Stimulated activated CD4-positive, alpha-beta T cell treated with anti-CD3 and anti-CD28 coated beads, Interleukin-12 subunit alpha, Interleukin-12 subunit beta, amount 100 ng/mL, for 48 hours (primary cell): ENCODE measurements around the gene CDK14.

Experiments used
- DNase-seq, 3 donors: peaks; one replicate each; pipeline ENCODE4 v3.0.0-alpha.2; 2020; ENCODE audit warnings: low read depth in 2 of 3, low spot score in 1 of 3

Gene CDK14

GRCh38 chr7:90994601-90995000 is 398.5 kb downstream of the CDK14 start:
- no peak for DNase-seq

GRCh38 chr7:90995996-90996395 is 399.9 kb downstream of the CDK14 start:
- no peak for DNase-seq

GRCh38 chr7:90999989-91000979 is 404.2 kb downstream of the CDK14 start:
- DNase-seq, result no peak

GRCh38 chr7:91005024-91005423 is 408.9 kb downstream of the CDK14 start:
- DNase-seq, result no peak

- DNase-seq, result no peak
Measured at GRCh38 chr7:91005841-91006240, 409.7 kb downstream of the CDK14 start.

GRCh38 chr7:91007371-91007770 is 411.2 kb downstream of the CDK14 start:
- no peak for DNase-seq

- DNase-seq, result no peak
Measured at GRCh38 chr7:91013078-91013477, 417.0 kb downstream of the CDK14 start.

GRCh38 chr7:91019686-91020385 is 423.7 kb downstream of the CDK14 start:
- no peak for DNase-seq

- no peak for DNase-seq
Measured at GRCh38 chr7:91020636-91021385, 424.7 kb downstream of the CDK14 start.

- DNase-seq, result no peak
Measured at GRCh38 chr7:91021956-91022355, 425.8 kb downstream of the CDK14 start.

- no peak for DNase-seq
Measured at GRCh38 chr7:91025906-91026390, 429.8 kb downstream of the CDK14 start.

- no peak for DNase-seq
Measured at GRCh38 chr7:91029688-91030087, 433.6 kb downstream of the CDK14 start.

- no peak for DNase-seq
Measured at GRCh38 chr7:91030680-91031380, 434.7 kb downstream of the CDK14 start.

- DNase-seq, result no peak
Measured at GRCh38 chr7:91031757-91032156, 435.6 kb downstream of the CDK14 start.

GRCh38 chr7:91033574-91033973 is 437.5 kb downstream of the CDK14 start:
- DNase-seq, result no peak

GRCh38 chr7:91034459-91035368 is 438.6 kb downstream of the CDK14 start:
- DNase-seq, result peak in 2 of 3 donors; percentile 2 to 10

- no peak for DNase-seq
Measured at GRCh38 chr7:91039033-91039432, 442.9 kb downstream of the CDK14 start.

- DNase-seq, result no peak
Measured at GRCh38 chr7:91041141-91041540, 445.0 kb downstream of the CDK14 start.

GRCh38 chr7:91041901-91042484 is 445.9 kb downstream of the CDK14 start:
- DNase-seq, result no peak
